HepG2 (cell line): ENCODE data around the gene FASTK. TPM values are rescaled to one million over a fixed set of nuclear protein-coding genes. Genes with fewer than 3 reads are reported as not detected.

Experiments
- ATAC-seq: fragments of 200-7000 bp; cut with Tn5 transposase; 3 replicates; pipeline ENCODE4 v1.9.1; 2020; ENCODE audit warnings: mild to moderate bottlenecking, moderate library complexity
- BruUV-seq: library from RNA; stranded (reverse); fragments of 400-500 nt; replicated peaks from 2 replicates; lab custom pipeline; 2021; lab: Mats Ljungman, UMichigan
- CTCF ChIA-PET: fragments of 300-600 bp; formaldehyde crosslinking; extraction: SDS; loops from one replicate; lab custom pipeline; 2021; ENCODE audit warnings: low total read pairs, inconsistent platforms, low intra/inter-chr PET ratio; lab: Yijun Ruan, JAX
- POLR2A ChIA-PET: fragments of 350-600 bp; sonication (Branson Sonifier 250); formaldehyde crosslinking; loops from one replicate; lab custom pipeline; 2020; ENCODE audit warnings: antibody characterized with exemption, inconsistent platforms; lab: Yijun Ruan, JAX
- DNase-seq: peaks from one replicate; pipeline ENCODE4 v3.0.0-alpha.2; 2015; ENCODE audit warnings: low spot score
- FAIRE-seq: peaks from 3 replicates; lab custom pipeline; 2011; peaks lifted over from hg19 to GRCh38; lab: Jason Lieb, UNC
- H2AFZ ChIP-seq: one replicate; pipeline ENCODE4 v1.6.1; 2011; ENCODE audit warnings: low read length, inconsistent platforms
- H3K27ac ChIP-seq: fragments of 300-600 bp; 3 replicates; pipeline ENCODE4 v1.8.0; 2011; ENCODE audit warnings: mixed run types, mild to moderate bottlenecking, mixed read lengths, low read length, inconsistent platforms; ENCODE audit not compliant: insufficient read depth; ENCODE audit errors: extremely low read length
- H3K27me3 ChIP-seq, 2 experiments: fragments of 200-600 bp in 1 of 2; 2 replicates in 1 of 2; 3 replicates in 1 of 2; pipeline versions ENCODE4 v1.6.0 to v1.8.0; 2011; ENCODE audit warnings: low read length in 2 of 2, mild to moderate bottlenecking in 2 of 2, moderate library complexity in 2 of 2, inconsistent platforms in 1 of 2; ENCODE audit not compliant: insufficient read depth in 2 of 2, control insufficient read depth in 1 of 2
- H3K36me3 ChIP-seq, 2 experiments: fragments of 200-600 bp in 1 of 2; replicated peaks in 1 of 2; 2 replicates in 1 of 2; 3 replicates in 1 of 2; pipeline versions ENCODE4 v1.5.1 to v1.8.0; 2011; ENCODE audit warnings: low read length in 2 of 2, inconsistent platforms in 1 of 2; ENCODE audit not compliant: insufficient read depth in 2 of 2, control insufficient read depth in 1 of 2
- H3K4me1 ChIP-seq: 2 replicates; pipeline ENCODE4 v1.5.1; 2012; ENCODE audit warnings: low read length, inconsistent platforms; ENCODE audit not compliant: insufficient read depth
- H3K4me2 ChIP-seq: 2 replicates; pipeline ENCODE4 v1.6.0; 2011; ENCODE audit warnings: low read depth, low read length, inconsistent platforms
- H3K4me3 ChIP-seq, 3 experiments: fragments of 200-600 bp in 1 of 3; sonication (generic), shearing (Covaris generic) in 1 of 3; replicated peaks in 1 of 3; 2 replicates each; pipeline ENCODE4 v1.5.1; 2011 to 2016; ENCODE audit warnings: low read length in 3 of 3, inconsistent platforms in 2 of 3, low read depth in 2 of 3, mild to moderate bottlenecking in 2 of 3, control low read depth in 1 of 3, mixed read lengths in 1 of 3; ENCODE audit not compliant: insufficient read depth in 1 of 3
- H3K79me2 ChIP-seq: one replicate; pipeline ENCODE4 v1.6.1; 2011; ENCODE audit warnings: low read length, inconsistent platforms; ENCODE audit not compliant: insufficient read depth
- H3K9ac ChIP-seq: 2 replicates; pipeline ENCODE4 v1.6.0; 2011; ENCODE audit warnings: mild to moderate bottlenecking, low read depth, low read length, inconsistent platforms; ENCODE audit not compliant: insufficient read depth
- H3K9me3 ChIP-seq: 2 replicates; pipeline ENCODE4 v1.5.1; 2012; ENCODE audit warnings: mild to moderate bottlenecking, low read length
- H4K20me1 ChIP-seq: 2 replicates; pipeline ENCODE4 v1.6.0; 2011; ENCODE audit warnings: inconsistent platforms, mild to moderate bottlenecking, low read length, moderate library complexity; ENCODE audit not compliant: insufficient read depth
- ETS1 ChIP-seq: sonication (generic); formaldehyde crosslinking; IDR thresholded peaks from 2 replicates; pipeline ENCODE4 v1.4.0; 2020; ENCODE audit warnings: missing genetic modification reagents
- ETV6 ChIP-seq: sonication (generic); formaldehyde crosslinking; conservative IDR thresholded peaks from 2 replicates; pipeline ENCODE4 v1.4.0; 2020; ENCODE audit warnings: missing genetic modification reagents
- HOXA3 ChIP-seq: sonication (generic); formaldehyde crosslinking; IDR thresholded peaks from 2 replicates; pipeline ENCODE4 v1.5.0; 2020; ENCODE audit warnings: missing genetic modification reagents
- KAT8 ChIP-seq: IDR thresholded peaks from 2 replicates; pipeline ENCODE4 v1.6.1; 2016; ENCODE audit warnings: missing genetic modification reagents, missing compliant biosample characterization
- NR2C2 ChIP-seq: sonication (generic); formaldehyde crosslinking; IDR thresholded peaks from 2 replicates; pipeline ENCODE4 v1.4.0; 2020; ENCODE audit warnings: missing genetic modification reagents, mild to moderate bottlenecking, moderate library complexity, borderline replicate concordance
- RXRB ChIP-seq: IDR thresholded peaks from 2 replicates; pipeline ENCODE4 v1.6.1; 2016; ENCODE audit warnings: borderline replicate concordance, missing genetic modification reagents, missing compliant biosample characterization
- SIN3A ChIP-seq: IDR thresholded peaks from 2 replicates; pipeline ENCODE4 v1.6.1; 2011; ENCODE audit warnings: low read depth, mild to moderate bottlenecking, control low read depth, low read length, borderline replicate concordance
- ZFP37 ChIP-seq: sonication (generic); formaldehyde crosslinking; IDR thresholded peaks from 2 replicates; pipeline ENCODE4 v1.4.0; 2020; ENCODE audit warnings: missing genetic modification reagents, borderline replicate concordance
- ZNF572 ChIP-seq: sonication (generic); formaldehyde crosslinking; IDR thresholded peaks from 2 replicates; pipeline ENCODE4 v1.5.1; 2020; ENCODE audit warnings: mild to moderate bottlenecking, missing genetic modification reagents
- WGBS: methylation state at CpG from one replicate; pipeline ENCODE4 v1.1.6; 2017; ENCODE audit warnings: low lambda C conversion rate; 5-methylcytosine and 5-hydroxymethylcytosine counted together
- in situ Hi-C: cut with HindIII; loops from 2 replicates; pipeline ENCODE4 v1.10.0; 2017; ENCODE audit warnings: low pct_unique_long_range_greater_than_20kb; ENCODE audit not compliant: extremely low pct_ligation_motif_present
- intact Hi-C: fragments of 100-400 bp; cut with micrococcal nuclease; formaldehyde crosslinking; loops from one replicate; pipeline ENCODE4 v1.10.0; 2022; ENCODE audit not compliant: unreplicated experiment
- polyA plus RNA-seq, 8 experiments: library from polyadenylated mRNA; depleted of rRNA in 3 of 8; stranded (reverse) in 7 of 8; unstranded in 1 of 8; fragments of >200 nt; fragmentation: Illumina TruSeq in 4 of 8; extraction: Trizol in 4 of 8; gene quantifications; 2 replicates each; pipeline versions ENCODE4 v1.2.1 to v1.2.3, GENCODE V29; 2011 to 2016; ENCODE audit warnings: low read depth in 4 of 8, missing spikeins in 1 of 8, mixed read lengths in 1 of 8; ENCODE audit not compliant: insufficient read depth in 1 of 8
- total RNA-seq, 5 experiments: library from RNA; depleted of rRNA; stranded (reverse); fragments of >200 nt; fragmentation: Illumina TruSeq; extraction: Trizol; gene quantifications; 2 replicates each; pipeline ENCODE4 v1.2.3, GENCODE V29; 2016; ENCODE audit warnings: low read depth in 1 of 5
- TF ChIP-seq, protein P1 (sequence below): sonication (generic); formaldehyde crosslinking; IDR thresholded peaks from 2 replicates; pipeline ENCODE4 v1.9.0; 2021; ENCODE audit warnings: mild to moderate bottlenecking, missing genetic modification reagents
- TF ChIP-seq, protein P2 (sequence below): sonication (generic); formaldehyde crosslinking; IDR thresholded peaks from 2 replicates; pipeline ENCODE4 v1.5.1; 2020; ENCODE audit warnings: missing genetic modification reagents, mild to moderate bottlenecking, borderline replicate concordance

FASTK gene
- total and polyA plus RNA-seq, 2 of the 13 experiments (the other 11 are each of a cell fraction or from before 2014, with no cell fraction given), result 52.9 to 55.7 TPM

DNA sequence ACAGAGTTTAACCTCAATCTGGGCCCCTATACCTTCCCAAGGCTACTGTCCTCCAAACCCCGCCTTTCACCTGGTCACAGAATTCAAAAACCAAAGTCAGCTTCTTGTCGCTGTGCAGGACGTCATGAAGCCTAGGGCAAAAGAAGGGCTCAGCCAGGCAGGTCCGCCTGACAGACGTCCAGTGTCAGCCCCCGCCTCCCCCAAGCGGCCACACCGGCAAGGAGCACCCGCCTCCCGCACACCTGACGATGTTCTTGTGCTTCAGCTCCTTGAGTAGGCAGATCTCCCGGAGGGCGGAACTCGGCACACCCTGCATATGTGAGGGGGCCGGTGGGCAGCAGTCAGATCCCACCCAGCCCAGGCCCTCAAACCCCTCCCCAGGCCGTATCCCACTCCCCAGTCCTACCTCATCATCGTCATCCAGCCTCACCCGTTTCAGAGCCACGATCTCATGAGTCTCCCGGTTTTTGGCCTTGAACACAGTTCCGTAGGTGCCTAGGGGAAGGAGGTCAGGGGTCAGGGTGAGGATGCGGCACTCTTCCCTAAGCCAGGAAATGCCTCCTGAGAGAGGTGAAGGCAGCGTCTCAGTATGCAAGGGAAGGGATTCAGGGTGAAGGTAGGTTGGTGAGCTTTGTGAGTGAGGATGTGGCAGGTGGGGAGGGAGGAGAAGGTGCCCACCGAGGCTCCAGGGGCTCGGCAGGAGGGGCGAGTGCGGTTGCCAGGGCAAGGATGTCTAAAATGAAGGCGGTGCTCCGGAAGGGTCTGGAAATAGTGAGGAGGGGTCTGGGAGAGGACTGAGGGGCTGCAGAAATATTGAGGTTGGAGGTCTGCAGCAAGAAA is 23.7 kb downstream of the FASTK start (continued):
- TF ChIP-seq ZNF572 (CRISPR knock-in tag) (peak; percentile 29; the same call in 1 of the 2 replicates), NR2C2 (CRISPR knock-in tag) (peak; percentile 47; the same call in 1 of the 2 replicates)

- Histone ChIP-seq H3K4me2 (peak overlapping the region; percentile 99), H3K9me3 (no peaks in the 10 kb centered on the region), H3K9ac (no peak overlapping the region), H3K27ac (no peak overlapping the region), H3K4me1 (peaks cover 32% of the 10 kb centered on the region), H3K4me3 (peak overlapping the region in 1 of 3 experiments; percentile 90; a peak in 1 of 6 replicates), H3K79me2 (peaks cover 12% of the 10 kb centered on the region), H2AFZ (no peak overlapping the region), H3K36me3 (0 out of 5 replicates have a peak, but pooled peaks cover 0 to 2% of the 10 kb centered on the region in 2 experiments), H4K20me1 (no peaks in the 10 kb centered on the region), H3K27me3 (no peaks in the 10 kb centered on the region; a peak in 1 of 5 replicates)
- FAIRE-seq, result no peak
- intact Hi-C loops, result no loop called here
- no TSS peak for BruUV-seq
- ChIA-PET POLR2A (no interaction called here), CTCF (interaction anchor here (0.7 kb wide), 1 partner anchor 28 kb away, joined by 3 read pairs; the partner anchor contains the start of gene ABCB8)
- in situ Hi-C loops, result no loop called here
- no peak for DNase-seq
- 79% methylated on average over 6 of the region's 6 CpGs for WGBS
- no peak for ATAC-seq
- no peak for TF ChIP-seq KAT8
- TF ChIP-seq ZFP37 (CRISPR knock-in tag), result no peak
- TF ChIP-seq RXRB (CRISPR knock-in tag), result no peak
- TF ChIP-seq, protein P1, sequence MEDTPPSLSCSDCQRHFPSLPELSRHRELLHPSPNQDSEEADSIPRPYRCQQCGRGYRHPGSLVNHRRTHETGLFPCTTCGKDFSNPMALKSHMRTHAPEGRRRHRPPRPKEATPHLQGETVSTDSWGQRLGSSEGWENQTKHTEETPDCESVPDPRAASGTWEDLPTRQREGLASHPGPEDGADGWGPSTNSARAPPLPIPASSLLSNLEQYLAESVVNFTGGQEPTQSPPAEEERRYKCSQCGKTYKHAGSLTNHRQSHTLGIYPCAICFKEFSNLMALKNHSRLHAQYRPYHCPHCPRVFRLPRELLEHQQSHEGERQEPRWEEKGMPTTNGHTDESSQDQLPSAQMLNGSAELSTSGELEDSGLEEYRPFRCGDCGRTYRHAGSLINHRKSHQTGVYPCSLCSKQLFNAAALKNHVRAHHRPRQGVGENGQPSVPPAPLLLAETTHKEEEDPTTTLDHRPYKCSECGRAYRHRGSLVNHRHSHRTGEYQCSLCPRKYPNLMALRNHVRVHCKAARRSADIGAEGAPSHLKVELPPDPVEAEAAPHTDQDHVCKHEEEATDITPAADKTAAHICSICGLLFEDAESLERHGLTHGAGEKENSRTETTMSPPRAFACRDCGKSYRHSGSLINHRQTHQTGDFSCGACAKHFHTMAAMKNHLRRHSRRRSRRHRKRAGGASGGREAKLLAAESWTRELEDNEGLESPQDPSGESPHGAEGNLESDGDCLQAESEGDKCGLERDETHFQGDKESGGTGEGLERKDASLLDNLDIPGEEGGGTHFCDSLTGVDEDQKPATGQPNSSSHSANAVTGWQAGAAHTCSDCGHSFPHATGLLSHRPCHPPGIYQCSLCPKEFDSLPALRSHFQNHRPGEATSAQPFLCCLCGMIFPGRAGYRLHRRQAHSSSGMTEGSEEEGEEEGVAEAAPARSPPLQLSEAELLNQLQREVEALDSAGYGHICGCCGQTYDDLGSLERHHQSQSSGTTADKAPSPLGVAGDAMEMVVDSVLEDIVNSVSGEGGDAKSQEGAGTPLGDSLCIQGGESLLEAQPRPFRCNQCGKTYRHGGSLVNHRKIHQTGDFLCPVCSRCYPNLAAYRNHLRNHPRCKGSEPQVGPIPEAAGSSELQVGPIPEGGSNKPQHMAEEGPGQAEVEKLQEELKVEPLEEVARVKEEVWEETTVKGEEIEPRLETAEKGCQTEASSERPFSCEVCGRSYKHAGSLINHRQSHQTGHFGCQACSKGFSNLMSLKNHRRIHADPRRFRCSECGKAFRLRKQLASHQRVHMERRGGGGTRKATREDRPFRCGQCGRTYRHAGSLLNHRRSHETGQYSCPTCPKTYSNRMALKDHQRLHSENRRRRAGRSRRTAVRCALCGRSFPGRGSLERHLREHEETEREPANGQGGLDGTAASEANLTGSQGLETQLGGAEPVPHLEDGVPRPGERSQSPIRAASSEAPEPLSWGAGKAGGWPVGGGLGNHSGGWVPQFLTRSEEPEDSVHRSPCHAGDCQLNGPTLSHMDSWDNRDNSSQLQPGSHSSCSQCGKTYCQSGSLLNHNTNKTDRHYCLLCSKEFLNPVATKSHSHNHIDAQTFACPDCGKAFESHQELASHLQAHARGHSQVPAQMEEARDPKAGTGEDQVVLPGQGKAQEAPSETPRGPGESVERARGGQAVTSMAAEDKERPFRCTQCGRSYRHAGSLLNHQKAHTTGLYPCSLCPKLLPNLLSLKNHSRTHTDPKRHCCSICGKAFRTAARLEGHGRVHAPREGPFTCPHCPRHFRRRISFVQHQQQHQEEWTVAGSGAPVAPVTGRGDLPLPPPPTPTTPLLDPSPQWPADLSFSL (CRISPR knock-in tag), result no peak
- TF ChIP-seq ETS1 (CRISPR knock-in tag), result no peak
- TF ChIP-seq ETV6 (CRISPR knock-in tag), result no peak
- no peak for TF ChIP-seq SIN3A
- no peak for TF ChIP-seq HOXA3
- TF ChIP-seq, protein P2, sequence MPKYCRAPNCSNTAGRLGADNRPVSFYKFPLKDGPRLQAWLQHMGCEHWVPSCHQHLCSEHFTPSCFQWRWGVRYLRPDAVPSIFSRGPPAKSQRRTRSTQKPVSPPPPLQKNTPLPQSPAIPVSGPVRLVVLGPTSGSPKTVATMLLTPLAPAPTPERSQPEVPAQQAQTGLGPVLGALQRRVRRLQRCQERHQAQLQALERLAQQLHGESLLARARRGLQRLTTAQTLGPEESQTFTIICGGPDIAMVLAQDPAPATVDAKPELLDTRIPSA (CRISPR knock-in tag), result no peak
These were observed 24.3 kb downstream of the FASTK start for GRCh38 chr7:151056283-151056665.
